Glomerular endothelial cell (primary cell): ENCODE data around the gene PPP3CA. TPM values are rescaled to one million over a fixed set of nuclear protein-coding genes. Genes with fewer than 3 reads are reported as not detected.
A peak's percentile ranks its signal among the peaks of the same experiment; 100 is the strongest.
"Not testable (repeated sequence)": the region's sequence is repeated elsewhere in the genome, so short reads cannot be mapped to it uniquely, and the experiment has no call there.

Experiments
- DNase-seq: peaks from one replicate; pipeline ENCODE4 v3.0.0-alpha.2; 2011; ENCODE audit warnings: low read depth, low spot score; ENCODE audit errors: extremely low read depth
- total RNA-seq: library from RNA; depleted of rRNA; stranded (reverse); fragments of >200 nt; gene quantifications from 2 replicates; pipeline ENCODE4 v1.2.3, GENCODE V29; 2015

PPP3CA gene
- total RNA-seq, 1 donor from 2014 or later: 44.5 TPM

GRCh38 chr4:101022151-101023024 lies 324.9 kb downstream of the PPP3CA start:
- DNase-seq: no peak

GRCh38 chr4:101020956-101021355 lies 326.4 kb downstream of the PPP3CA start:
- peak; percentile 72 for DNase-seq

- DNase-seq: no peak
Observed at GRCh38 chr4:101019941-101020401, 327.4 kb downstream of the PPP3CA start.

- DNase-seq: no peak
Observed at GRCh38 chr4:101019313-101019712, 328.0 kb downstream of the PPP3CA start.

- DNase-seq: no peak
Observed at GRCh38 chr4:101018836-101019235, 328.5 kb downstream of the PPP3CA start.

- DNase-seq: no peak
Observed at GRCh38 chr4:101014417-101014816, 332.9 kb downstream of the PPP3CA start.

GRCh38 chr4:101010987-101011386 lies 336.3 kb downstream of the PPP3CA start:
- no peak for DNase-seq

GRCh38 chr4:101009471-101009870 lies 337.9 kb downstream of the PPP3CA start:
- no peak for DNase-seq

- no peak for DNase-seq
Observed at GRCh38 chr4:101008503-101008902, 338.8 kb downstream of the PPP3CA start.

- no peak for DNase-seq
Observed at GRCh38 chr4:101005659-101006058, 341.7 kb downstream of the PPP3CA start.

GRCh38 chr4:101000496-101000895 lies 346.8 kb downstream of the PPP3CA start:
- no peak for DNase-seq

GRCh38 chr4:100995671-100996070 lies 351.7 kb downstream of the PPP3CA start:
- no peak for DNase-seq

- not testable (repeated sequence) for DNase-seq
Observed at GRCh38 chr4:100995002-100995401, 352.3 kb downstream of the PPP3CA start.

- not testable (repeated sequence) for DNase-seq
Observed at GRCh38 chr4:100991332-100992069, 355.8 kb downstream of the PPP3CA start.

GRCh38 chr4:100989401-100989800 lies 357.9 kb downstream of the PPP3CA start:
- DNase-seq: no peak

GRCh38 chr4:100988876-100989275 lies 358.4 kb downstream of the PPP3CA start:
- no peak for DNase-seq

- DNase-seq: no peak
Observed at GRCh38 chr4:100986360-100986868, 360.9 kb downstream of the PPP3CA start.

GRCh38 chr4:100985576-100985975 lies 361.8 kb downstream of the PPP3CA start:
- no peak for DNase-seq

GRCh38 chr4:100984901-100985300 lies 362.4 kb downstream of the PPP3CA start:
- DNase-seq: no peak

- DNase-seq: no peak
Observed at GRCh38 chr4:100983426-100983825, 363.9 kb downstream of the PPP3CA start.

GRCh38 chr4:100982345-100982744 lies 365.0 kb downstream of the PPP3CA start:
- DNase-seq: no peak
